Hippocampal formation (tissue), 2 donors: ENCODE measurements around the gene DCAF4.

Experiments used
- DNase-seq, 2 donors: peaks; one replicate each; lab custom pipeline; 2025; lab: John Stamatoyannopoulos, UW

The DCAF4 gene

GRCh38 chr14:72894623-72895378, 31.5 kb upstream of the DCAF4 start:
- DNase-seq = peak in 1 of 2 donors; percentile 20

GRCh38 chr14:72898448-72898847, 27.8 kb upstream of the DCAF4 start:
- no peak for DNase-seq

- no peak for DNase-seq
These were observed 24.9 kb upstream of the DCAF4 start for GRCh38 chr14:72901361-72901760.

- DNase-seq = no peak
These were observed 23.3 kb upstream of the DCAF4 start for GRCh38 chr14:72902801-72903530.

DNA sequence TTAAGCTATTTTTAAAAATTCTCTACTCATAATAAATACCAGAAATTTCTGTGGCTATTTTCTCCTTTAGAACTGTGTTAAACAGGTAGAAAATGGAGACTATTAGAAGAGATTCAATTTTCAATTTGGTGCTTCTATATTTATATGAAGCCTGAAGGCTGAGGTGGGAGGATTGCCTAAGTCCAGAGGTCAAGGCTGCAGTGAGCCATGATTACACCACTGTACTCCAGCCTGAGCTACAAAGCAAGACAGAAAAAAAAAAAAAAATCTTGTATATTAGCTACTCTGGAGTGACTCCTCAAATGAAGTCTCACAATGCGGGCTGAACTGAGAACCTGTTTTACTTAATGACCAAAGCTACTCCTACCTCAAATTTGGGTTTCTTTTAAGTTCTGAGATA, 22.5 kb upstream of the DCAF4 start:
- DNase-seq = no peak

DNA sequence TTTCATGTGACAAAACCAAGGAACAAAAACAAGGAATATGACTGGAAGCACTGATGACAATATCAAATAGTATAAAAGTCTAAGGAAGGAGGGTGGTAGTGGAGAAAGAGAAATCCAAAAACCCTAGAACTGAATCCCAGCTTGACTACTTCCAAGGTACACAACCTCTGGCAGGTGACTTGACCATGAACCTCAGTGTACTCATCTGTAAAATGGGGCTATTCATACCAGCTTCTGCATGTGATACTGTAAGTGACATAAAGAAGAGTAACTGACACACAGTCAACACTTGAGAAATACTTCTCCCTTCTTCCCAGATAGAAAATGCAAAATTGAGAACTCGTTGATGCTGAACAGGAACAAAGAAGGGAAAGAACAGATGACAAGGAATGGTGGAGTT, 22.0 kb upstream of the DCAF4 start:
- DNase-seq = no peak

- peak; percentile 38 to 66 for DNase-seq
These were observed 21.3 kb upstream of the DCAF4 start for GRCh38 chr14:72904840-72905561.

- DNase-seq = no peak
These were observed 19.9 kb upstream of the DCAF4 start for GRCh38 chr14:72906316-72906715.

DNA sequence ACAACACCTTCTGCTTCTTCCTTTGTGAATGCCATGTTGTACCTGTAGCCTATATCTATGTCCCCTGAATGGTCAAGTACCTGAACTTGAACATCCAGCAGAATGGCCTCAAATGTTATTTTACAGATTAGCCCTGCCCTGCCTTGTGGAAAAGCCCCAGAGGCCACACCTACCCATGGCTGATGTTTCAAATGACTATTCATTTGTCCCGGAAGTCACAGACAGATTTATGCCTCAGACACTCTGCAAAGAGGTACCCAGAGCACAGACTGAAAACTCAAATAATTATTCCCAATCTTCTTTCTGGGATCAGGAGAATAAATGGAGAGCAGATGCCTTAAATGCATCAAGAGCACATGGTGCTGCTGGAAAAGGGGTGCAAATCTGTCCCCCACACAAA, 19.4 kb upstream of the DCAF4 start:
- DNase-seq = no peak

- no peak for DNase-seq
These were observed 18.4 kb upstream of the DCAF4 start for GRCh38 chr14:72907886-72908285.

- DNase-seq = no peak
These were observed 17.1 kb upstream of the DCAF4 start for GRCh38 chr14:72909163-72909562.

DNA sequence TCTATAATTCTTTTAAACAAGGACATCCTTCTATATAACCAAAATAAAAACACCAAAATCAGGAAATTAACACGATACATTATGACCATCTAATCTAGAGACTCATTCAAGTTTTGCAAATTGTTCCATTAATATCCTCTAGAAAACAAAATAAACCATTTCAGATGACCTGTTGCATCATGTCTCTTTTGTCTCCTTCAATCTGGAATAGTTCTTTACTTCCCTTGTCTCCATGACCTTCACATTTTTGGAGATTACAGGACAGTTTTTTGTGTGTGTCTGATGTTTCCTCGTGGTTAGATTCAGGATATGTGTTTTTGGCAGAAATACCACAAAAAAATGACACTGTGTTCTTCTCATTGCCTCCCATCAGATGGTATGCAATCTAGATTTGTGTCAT, 12.5 kb upstream of the DCAF4 start:
- DNase-seq = no peak

DNA sequence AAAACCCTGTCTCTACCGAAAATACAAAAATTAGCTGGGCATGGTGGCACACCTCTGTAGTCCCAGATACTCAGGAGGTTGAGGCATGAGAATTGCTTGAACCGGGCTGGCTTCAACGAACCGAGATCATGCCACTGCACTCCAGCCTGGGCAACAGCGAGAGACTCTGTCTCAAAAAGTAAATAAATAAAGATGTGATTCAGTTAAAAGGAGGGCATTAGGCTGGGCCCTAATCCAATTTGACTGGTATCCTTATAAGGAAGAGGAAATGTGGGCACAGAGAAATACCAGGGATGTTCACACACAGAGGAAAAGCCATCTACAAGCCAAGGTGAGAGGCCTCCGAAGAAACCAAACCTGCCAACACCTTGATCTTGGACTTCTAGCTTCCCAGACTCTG, 10.1 kb upstream of the DCAF4 start:
- no peak for DNase-seq

DNA sequence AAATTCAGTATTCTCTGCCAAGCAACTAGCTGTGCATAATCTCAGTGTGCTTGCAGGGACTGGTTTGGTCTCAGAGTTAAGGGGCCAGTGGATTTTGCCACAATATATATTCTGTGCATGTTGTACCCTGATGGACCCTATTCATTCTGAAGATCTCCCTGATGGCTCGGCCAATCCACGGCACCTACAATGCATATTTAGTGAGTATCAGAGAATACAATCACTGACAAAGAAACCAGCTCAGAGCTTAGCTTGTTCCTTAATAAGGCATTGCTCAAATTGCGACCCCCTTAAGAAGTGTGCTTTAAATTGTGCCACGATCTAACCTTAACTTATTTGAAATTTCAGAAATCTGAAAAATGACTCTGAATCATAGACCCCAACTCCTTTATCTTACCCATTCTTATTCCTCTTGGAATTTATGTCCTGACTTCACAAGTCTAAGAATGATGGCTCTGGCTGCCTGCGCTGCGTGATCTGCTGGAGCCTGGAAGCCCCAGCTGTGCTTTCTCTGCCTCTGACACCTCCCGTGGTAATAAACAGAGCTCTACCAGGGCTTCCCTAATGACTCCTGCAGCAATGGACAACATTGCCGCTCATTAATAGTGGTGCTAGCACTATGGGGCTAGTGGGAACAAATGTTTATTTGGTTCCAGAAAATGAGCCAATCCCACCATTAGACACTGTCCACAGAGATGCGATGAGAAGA, 9.0 kb upstream of the DCAF4 start:
- DNase-seq = no peak

DNA sequence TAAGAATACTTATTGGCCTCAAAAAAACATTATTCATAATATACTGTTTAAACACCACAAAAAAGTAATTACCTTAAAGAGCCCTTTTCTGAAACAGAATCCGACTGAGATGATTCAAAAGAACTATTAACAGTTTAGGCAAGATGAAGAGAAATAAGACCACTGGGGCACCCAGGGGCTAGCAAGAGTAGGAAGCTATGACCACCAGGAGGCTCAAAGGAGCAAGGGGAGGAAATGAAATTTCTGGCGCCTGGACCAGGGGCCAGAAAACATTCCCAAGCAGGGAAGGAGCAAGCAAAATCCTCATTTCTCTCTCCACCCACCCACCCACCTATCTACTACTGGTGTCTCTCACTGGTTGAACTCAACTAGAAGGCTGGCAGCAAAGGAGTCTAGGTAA, 6.3 kb upstream of the DCAF4 start:
- no peak for DNase-seq

DNA sequence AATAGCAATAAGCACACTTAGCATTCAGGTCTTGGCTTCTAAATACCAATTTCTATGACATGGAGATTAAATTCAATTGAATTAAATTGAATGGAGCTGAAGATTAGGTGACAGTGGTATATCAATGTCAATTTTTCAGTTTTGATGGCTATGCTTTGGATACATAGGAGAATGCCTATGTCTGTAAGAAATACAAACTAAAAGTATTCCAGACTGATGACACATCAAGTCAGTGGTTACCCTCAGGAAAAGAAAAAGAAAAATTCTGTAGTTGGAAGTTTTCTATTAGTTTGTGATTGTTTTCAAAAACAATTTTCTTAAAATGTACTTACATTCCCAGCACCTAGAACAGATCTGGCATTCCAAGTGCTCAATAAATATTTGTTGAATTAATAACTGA, 4.9 kb upstream of the DCAF4 start:
- no peak for DNase-seq

- no peak for DNase-seq
These were observed 1.9 kb upstream of the DCAF4 start for GRCh38 chr14:72924337-72924736.

- DNase-seq = no peak
These were observed 999 bp upstream of the DCAF4 start for GRCh38 chr14:72925171-72925759.

DNA sequence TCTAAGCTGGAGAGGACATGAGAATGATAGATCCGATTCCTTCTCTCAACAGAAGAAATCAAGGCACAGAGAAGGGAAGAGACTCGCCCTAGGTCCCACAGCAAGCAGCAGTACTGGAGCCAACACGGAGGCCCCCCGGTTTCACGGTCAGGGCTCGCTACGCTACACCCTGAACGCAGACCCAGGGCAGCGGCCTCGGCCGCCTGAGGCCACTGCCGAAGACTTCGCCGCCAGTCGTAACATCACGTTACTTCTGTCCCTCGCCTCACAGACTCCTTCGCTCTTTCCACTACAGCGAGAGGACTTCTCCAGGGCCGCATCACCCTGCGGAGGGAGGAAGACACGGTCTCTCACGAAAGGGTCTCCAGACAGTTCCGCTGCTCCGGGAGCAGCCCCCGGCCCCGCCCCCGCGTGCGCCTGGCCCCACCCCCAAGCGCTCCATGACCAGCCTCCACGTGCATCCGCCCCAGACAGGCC, 411 bp upstream of the DCAF4 start:
- DNase-seq = no peak

GRCh38 chr14:72928872-72929271, 2.6 kb downstream of the DCAF4 start:
- DNase-seq = no peak

DNA sequence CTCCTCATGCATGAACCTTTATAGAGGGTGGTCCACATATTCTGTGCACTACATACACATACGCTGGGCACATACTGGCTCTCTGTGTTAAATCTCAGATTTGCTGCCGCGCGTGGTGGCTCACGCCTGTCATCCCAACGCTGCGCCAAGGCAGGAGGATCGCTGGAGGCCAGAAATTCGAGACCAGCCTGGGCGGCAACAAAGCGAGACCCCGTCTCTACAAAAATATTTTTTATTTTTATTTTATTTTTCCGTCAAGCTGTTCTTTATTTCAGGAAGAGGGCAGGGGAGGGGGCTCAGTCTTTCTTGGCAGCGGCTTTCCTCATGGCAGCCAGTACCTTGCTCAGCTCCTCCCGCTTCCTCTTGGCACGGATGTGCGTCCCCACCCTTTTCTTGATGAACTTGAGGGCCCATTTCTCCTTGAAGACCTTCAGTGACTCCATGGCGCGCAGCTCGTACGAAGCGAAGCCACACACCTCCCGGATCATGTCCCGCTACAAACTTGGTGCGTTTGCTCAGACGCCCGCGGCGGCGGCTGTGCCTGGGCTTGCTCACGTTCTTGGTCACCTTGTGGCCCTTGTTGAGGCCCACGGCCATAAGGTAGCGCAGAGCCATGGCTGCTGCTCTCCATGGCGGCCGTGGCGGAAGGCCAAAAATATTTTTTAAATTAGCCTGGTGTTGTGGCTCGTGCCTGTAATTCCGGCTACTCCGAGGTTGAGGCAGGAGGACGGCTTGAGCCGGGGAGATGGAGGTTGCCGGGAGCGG, 3.2 kb downstream of the DCAF4 start:
- no peak for DNase-seq
